NT2/D1 (cell line): ENCODE results near the gene INPP5B.

Source experiments
- DNase-seq: peaks from one replicate; pipeline ENCODE4 v3.0.0-alpha.2; 2011; ENCODE audit warnings: low read depth, low spot score
- H3K27me3 ChIP-seq: 2 replicates; pipeline ENCODE4 v1.6.0; 2011; ENCODE audit warnings: mild to moderate bottlenecking; ENCODE audit not compliant: insufficient read length, insufficient read depth
- H3K36me3 ChIP-seq: 2 replicates; pipeline ENCODE4 v1.6.1; 2011; ENCODE audit warnings: mild to moderate bottlenecking, low read length, mixed read lengths; ENCODE audit not compliant: insufficient read depth, insufficient read length
- H3K4me1 ChIP-seq: 2 replicates; pipeline ENCODE4 v1.5.1; 2011; ENCODE audit not compliant: insufficient read depth, insufficient read length
- H3K4me3 ChIP-seq: 2 replicates; pipeline ENCODE4 v1.5.1; 2011; ENCODE audit warnings: low read depth; ENCODE audit not compliant: insufficient read length
- H3K9ac ChIP-seq: 2 replicates; pipeline ENCODE4 v1.6.0; 2011; ENCODE audit warnings: low read depth; ENCODE audit not compliant: insufficient read length
- H3K9me3 ChIP-seq: 2 replicates; pipeline ENCODE4 v1.5.1; 2011; ENCODE audit warnings: mild to moderate bottlenecking, low read length; ENCODE audit not compliant: insufficient read depth
- SUZ12 ChIP-seq: IDR thresholded peaks from 2 replicates; pipeline ENCODE4 v1.6.1; 2011; ENCODE audit not compliant: insufficient read length, insufficient read depth; ENCODE audit errors: extremely low read depth
- YY1 ChIP-seq: IDR thresholded peaks from 2 replicates; pipeline ENCODE4 v1.6.1; 2011; ENCODE audit not compliant: insufficient read length, insufficient read depth
- ZNF274 ChIP-seq: IDR thresholded peaks from 2 replicates; pipeline ENCODE4 v1.6.1; 2011; ENCODE audit warnings: mild to moderate bottlenecking, low read depth, low read length

Gene INPP5B

GRCh38 chr1:37951783-37952624, 5.2 kb upstream of the INPP5B start:
- peaks cover 19% of the 10 kb centered on the region for H3K36me3 ChIP-seq
- H3K9ac ChIP-seq, result no peak overlapping the region
- peaks cover 22% of the 10 kb centered on the region for H3K4me1 ChIP-seq
- H3K9me3 ChIP-seq, result no peaks in the 10 kb centered on the region
- H3K27me3 ChIP-seq, result no peaks in the 10 kb centered on the region
- no peak overlapping the region for H3K4me3 ChIP-seq
- DNase-seq, result no peak
- TF ChIP-seq SUZ12 (no peak), ZNF274 (no peak), YY1 (no peak)

- Histone ChIP-seq H3K9me3 (no peaks in the 10 kb centered on the region), H3K9ac (no peak overlapping the region), H3K27me3 (no peaks in the 10 kb centered on the region), H3K36me3 (peaks cover 11% of the 10 kb centered on the region), H3K4me3 (no peak overlapping the region), H3K4me1 (peaks cover 22% of the 10 kb centered on the region)
- DNase-seq, result no peak
- TF ChIP-seq YY1, result no peak
- no peak for TF ChIP-seq SUZ12
- no peak for TF ChIP-seq ZNF274
These were observed 4.4 kb upstream of the INPP5B start for GRCh38 chr1:37951041-37951782.

GRCh38 chr1:37949524-37950152, 2.8 kb upstream of the INPP5B start:
- Histone ChIP-seq H3K9me3 (no peaks in the 10 kb centered on the region), H3K27me3 (no peaks in the 10 kb centered on the region), H3K4me3 (no peak overlapping the region), H3K9ac (no peak overlapping the region), H3K4me1 (peaks cover 22% of the 10 kb centered on the region), H3K36me3 (no peaks in the 10 kb centered on the region)
- TF ChIP-seq SUZ12 (no peak), ZNF274 (no peak), YY1 (no peak)
- DNase-seq, result no peak

- no peak overlapping the region for H3K4me3 ChIP-seq
- peaks cover under 1% of the 10 kb centered on the region for H3K36me3 ChIP-seq
- H3K9me3 ChIP-seq, result no peaks in the 10 kb centered on the region
- TF ChIP-seq SUZ12, result no peak
- TF ChIP-seq YY1, result no peak
- no peak for TF ChIP-seq ZNF274
- H3K9ac ChIP-seq, result no peak overlapping the region
- H3K4me1 ChIP-seq, result peaks cover 18% of the 10 kb centered on the region
- no peaks in the 10 kb centered on the region for H3K27me3 ChIP-seq
- DNase-seq, result no peak
These were observed 2.0 kb upstream of the INPP5B start for GRCh38 chr1:37948841-37949240.

- no peak for DNase-seq
- H3K4me1 ChIP-seq, result peaks cover 18% of the 10 kb centered on the region
- H3K36me3 ChIP-seq, result peaks cover 7% of the 10 kb centered on the region
- TF ChIP-seq YY1 (no peak), ZNF274 (no peak), SUZ12 (no peak)
- no peak overlapping the region for H3K9ac ChIP-seq
- H3K27me3 ChIP-seq, result no peaks in the 10 kb centered on the region
- H3K4me3 ChIP-seq, result no peak overlapping the region
- no peaks in the 10 kb centered on the region for H3K9me3 ChIP-seq
These were observed 1.3 kb upstream of the INPP5B start for GRCh38 chr1:37948166-37948565.

- no peak for DNase-seq
- no peak overlapping the region for H3K9ac ChIP-seq
- no peaks in the 10 kb centered on the region for H3K27me3 ChIP-seq
- H3K4me1 ChIP-seq, result peaks cover 18% of the 10 kb centered on the region
- no peak for TF ChIP-seq SUZ12
- peaks cover 7% of the 10 kb centered on the region for H3K36me3 ChIP-seq
- no peak overlapping the region for H3K4me3 ChIP-seq
- H3K9me3 ChIP-seq, result no peaks in the 10 kb centered on the region
These were observed 511 bp upstream of the INPP5B start for GRCh38 chr1:37947364-37947763.
